HK-2 (cell line): Measurements from ENCODE around the gene CLDN24.
A peak's percentile ranks its signal among the peaks of the same experiment; 100 is the strongest.
"Not testable (repeated sequence)": the region's sequence is repeated elsewhere in the genome, so short reads cannot be mapped to it uniquely, and the experiment has no call there.

ENCODE experiments used
- DNase-seq: peaks from one replicate; pipeline ENCODE4 v3.0.0-alpha.2; 2018; ENCODE audit not compliant: unreplicated experiment

The CLDN24 gene

DNA sequence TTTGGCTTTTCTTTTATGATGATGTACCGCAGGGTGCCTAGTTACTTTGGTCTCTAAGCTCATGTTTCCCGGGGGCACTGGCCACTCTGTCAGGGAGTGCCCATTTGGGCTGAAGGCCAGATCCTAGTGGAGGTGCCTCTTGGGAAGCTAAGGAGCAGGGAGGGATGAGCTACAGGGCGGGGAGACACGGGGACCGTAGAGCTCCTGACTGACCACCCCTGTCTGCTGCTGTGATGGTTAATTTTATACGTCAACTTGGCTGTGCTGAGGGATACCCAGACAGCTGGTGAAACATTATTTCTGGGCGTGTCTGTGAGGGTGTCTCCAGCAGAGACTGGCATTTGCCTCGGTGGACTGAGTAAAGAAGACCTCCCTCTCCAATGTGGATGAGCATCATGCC, 24.9 kb upstream of the CLDN24 start:
- no peak for DNase-seq

DNA sequence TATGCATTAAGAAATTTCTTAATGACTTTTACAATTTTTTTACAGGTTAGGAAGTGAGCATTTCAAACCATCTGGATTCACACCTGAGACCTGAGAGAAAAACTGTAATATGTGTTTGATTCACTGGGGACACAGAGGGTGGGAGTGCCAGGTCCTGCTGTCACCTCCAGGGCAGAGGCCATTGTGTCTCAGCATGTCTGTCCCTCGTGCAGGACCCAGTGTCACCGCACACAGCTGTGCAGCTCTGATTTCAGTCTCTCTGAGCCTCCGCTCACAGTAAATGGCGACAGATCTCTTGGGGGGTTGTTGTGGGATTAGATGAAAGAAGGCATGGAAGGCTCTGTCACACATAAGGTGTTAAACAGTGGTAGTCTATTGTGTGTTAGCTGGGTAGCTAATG, 23.0 kb upstream of the CLDN24 start:
- DNase-seq: no peak

DNA sequence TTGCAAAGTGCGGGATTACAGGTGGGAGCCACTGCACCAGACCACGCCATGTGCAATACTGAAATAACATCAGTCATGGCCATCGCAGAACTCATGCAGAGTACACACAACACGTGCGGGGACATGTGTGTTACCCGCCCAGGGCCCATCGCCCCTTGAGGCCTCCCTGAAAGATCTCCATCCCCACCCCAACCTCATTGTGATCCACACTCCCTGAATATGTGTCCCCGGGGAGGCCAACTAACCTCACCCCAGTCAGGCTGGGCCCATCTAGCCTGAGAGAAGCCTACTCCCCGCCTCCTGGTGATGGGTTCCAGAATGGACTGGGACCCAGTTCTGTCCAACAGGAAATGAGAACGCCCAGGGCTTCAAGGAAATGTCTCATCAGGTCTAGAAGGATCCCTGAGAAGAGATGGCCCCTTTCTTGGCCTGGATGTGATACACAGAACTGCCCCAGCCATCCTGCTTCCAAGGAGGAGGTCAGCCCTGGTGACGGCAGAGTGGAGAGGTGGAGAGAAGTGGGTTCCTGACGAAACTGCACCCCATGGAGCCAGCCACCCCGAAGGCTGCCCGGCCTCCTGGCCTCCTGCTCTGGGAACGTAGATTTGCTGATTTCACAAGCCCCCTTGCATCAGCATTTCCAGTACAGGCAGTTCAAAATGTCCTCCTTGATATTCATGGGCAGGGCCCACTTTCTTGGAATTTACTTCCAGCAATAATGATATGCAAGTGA, 22.5 kb upstream of the CLDN24 start:
- DNase-seq: no peak

DNA sequence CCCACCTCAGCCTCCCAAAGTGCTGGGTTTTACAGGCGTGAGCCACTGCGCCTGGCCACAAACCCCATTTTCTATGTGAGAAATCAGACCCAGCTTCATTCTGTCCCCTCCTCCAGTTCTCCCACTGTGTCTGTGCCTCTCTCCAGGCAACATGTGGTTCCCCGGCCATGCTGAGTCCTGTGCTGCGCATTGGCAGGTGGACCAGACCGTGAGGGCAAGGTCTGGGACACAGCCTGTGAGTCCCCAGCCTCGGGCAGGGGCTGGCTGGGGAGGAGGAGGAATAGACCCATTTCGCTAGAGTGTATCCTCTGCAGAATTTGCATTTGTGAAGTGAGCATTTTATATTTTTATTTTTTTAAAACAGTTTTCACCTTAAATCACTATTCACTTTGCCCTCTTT, 21.5 kb upstream of the CLDN24 start:
- DNase-seq: no peak

DNA sequence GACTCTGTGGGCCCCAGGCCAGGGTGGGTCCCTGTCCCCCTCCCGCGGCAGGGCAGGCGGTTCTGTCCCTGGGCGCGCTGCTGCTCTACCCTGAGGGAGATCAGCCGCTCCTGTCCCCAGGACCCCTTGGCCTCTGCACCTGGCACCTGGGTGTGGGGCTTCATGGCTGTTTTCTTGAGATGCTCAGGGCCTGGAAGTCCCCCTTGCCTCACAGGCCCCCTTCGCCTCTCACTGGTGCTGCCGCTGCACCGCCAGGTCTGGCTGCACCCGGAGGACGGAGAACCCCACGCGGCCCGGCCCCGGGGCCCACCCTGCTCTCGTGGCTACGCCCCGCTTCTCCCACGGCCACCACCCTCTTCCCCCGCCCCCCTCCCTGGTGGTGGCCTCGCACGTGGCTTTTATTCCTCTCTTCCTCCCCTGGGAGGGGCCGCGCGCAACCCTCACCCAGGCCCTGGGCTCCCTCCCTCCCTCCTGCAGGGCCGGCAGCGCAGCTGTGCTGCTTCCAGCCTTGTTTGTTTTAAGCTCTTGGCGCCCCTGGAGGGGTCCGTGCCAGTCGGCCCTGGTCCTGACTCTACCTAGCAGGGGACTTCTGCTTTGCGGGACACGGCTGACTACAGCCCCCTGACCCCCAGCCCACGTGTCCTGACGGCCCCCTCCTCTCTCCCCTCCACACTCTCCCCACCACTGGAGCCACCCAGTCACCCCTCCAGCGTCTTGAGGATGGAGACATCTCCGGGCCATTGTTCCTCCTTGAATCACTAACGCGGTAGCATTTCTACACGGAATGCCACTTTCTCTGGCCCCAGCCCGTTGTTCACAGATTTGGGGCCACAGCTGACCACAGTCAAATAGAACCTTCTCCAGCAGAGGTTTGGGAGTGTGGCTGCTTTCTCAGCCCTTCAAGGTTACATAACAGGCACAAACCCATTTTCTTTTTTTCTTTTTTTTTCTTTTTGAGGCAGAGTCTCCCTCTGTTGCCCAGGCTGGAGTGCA, 20.6 kb upstream of the CLDN24 start:
- DNase-seq: no peak

DNA sequence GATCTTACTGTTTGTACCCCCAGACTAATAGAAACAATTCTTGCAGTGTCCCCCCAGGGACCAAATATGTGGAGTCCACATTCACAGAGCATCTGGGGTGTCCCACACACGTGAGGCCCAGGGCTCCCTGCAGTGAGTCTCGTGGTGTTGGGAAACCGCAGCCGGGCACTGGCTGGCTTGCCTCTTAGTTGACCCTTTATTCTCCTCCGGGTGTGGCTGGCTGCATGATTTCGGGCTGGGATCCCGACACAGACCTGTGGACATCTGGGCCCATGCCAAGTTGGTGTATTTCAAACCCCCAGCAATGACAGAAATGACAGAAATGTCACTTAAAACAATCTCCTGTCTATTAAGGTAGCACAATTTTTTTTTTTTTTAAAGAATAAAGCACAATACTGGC, 15.6 kb upstream of the CLDN24 start:
- no peak for DNase-seq

DNA sequence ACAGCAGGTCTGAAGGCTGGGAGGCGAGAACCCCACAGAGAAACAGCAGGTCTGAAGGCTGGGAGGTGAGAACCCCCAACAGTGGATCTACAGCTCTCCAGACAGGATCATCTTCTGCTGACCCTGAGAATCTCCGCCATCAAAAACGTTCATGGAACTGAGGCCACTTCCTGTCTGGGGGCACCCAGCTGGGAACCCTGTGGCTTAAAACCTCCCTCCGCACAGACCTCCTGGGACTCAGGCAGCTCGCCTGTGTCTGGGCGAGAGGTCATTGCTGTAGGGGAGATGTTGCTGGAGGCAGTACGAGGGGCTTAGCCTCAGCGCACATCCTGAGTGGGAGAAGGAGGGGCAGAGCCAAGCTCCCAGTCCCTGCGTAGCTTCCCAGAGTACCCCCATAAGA, 15.1 kb upstream of the CLDN24 start:
- DNase-seq: no peak

DNA sequence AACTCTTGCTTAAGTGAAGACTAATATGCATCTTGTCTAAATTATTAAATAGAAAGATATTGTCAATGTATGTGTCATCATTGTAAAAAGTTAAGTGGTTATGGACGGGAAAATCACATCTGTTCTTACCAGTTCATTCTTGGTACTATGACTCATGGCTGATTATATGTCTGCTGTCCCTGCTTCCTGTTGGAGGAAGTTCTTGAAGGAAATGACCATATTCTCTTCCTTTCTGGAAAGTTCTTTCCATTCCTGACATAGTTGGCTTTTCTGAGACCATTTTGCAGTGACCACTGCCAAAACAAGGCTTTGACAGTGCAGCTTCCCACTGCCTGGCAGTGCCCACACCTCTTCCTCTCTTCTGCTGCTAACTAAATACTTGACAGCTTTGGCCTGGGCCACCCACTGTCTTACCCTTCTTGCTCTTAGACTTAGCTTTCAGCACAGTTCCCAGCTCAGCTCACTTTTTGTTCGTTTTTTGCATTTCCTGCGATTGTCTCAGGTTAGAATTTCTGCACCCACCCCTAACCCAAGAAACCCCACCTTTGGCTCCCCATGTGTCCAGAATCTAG, 13.2 kb upstream of the CLDN24 start:
- DNase-seq: peak; percentile 21

DNA sequence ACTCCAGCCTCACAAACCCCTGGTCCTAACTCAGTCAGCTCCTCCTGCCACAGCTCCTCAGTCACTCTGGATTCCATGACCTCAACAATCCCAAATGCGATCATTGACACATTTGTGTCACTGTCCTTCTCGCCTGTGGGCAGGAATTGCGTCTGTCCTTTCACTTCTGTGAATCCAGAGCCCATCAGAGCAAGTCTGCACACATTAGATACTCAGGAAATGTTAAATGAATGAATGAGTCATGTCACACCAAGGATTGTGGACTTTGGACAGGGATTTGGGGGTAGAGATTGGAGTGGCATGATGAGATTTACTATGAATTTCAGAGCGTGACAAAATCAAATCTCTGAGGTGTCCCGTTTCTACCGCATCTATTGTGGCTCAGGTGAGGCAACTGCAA, 11.8 kb upstream of the CLDN24 start:
- no peak for DNase-seq

DNA sequence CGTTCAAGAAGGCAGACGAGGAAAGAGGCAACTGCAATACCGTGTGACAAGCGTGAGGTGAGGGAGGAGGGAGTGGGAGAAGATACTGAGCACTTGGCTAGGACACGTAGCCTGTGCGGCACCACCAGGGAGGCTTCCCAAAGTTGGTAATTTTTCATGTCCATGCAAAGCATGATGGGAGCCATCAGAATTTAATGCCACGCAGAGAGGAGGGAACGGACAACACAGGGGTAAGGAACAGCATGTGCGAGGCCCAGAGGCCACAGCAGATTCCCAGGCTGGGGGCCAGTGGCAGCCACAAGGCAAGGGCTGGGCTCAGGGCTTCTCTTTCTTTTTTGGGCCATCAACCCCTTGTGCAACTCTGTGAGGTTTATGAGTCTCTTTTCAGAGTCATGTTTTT, 11.0 kb upstream of the CLDN24 start:
- no peak for DNase-seq

DNA sequence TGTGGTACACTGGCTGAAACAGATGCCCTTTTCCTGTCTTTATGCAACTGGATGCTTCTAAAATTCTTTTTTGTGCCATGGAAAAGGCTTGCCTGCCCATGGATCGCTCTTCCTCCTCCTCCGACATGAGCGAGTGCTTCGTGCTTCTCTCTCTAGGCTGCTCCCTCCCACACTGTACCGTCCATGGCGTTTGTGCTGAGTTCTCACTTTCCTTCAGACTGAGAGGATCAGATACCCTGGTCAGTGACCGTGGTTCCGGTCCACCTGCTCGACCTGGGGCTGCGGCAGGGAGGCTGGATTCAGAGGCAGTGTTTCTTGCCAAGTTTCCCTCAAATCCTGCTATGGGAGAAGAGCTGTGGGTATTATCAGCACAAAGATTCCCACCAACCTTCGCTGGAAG, 10.2 kb upstream of the CLDN24 start:
- DNase-seq: no peak

DNA sequence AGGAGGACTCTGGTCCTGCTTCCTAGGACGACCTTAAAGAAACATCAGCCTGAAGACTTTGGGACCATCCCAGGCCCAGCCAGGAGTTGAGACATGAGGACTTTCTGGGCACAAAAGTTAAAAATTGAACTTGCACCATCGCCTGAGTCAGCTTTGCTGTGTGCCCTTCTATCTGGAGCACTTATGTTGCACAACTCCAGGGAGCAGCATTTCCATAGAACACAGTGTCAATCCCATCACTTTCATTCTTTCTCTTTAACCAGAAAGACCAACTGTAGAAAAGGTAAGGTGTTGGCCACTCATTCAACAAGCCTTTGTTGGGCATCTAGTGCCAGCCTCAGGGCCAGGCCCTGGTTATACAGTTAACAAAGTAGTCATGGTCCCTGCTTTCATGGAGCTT, 8.6 kb upstream of the CLDN24 start:
- no peak for DNase-seq

DNA sequence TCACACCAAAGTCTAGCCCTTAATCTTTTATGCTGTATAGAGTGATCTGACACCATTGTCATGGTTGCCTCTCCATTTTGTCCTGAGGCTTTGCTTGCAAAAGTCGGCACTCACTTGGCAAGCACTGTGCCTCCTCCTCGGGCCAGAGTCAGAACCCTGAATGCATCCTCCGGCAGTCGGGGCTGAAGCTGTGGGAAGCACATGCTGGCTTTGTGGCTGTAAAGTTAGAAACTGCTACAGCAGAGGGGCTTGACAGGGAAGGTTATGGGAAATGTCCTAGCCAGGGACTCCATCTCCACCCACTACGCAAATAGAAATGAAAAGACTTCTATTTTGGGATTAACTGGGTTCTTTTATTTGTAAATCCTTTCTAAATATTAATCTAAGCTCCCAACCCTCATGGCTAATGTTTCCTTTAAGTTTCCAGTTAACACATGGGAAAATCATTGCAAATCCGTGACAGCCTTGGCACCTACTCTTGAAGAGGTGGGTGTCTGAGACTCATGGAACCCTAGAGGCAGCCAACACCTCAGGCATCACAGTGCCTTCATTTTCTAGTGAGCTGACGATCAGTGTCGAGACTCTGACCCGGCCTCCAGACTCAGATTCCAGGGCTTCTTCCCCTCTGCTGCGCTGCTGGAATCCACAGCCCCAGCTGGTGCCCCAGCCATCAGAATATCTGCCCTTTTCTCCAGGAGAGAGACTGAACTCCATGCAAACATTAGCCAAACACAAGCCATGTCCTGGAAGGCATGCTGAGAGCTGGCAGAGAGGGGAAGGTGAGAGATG, 7.9 kb upstream of the CLDN24 start:
- DNase-seq: no peak

DNA sequence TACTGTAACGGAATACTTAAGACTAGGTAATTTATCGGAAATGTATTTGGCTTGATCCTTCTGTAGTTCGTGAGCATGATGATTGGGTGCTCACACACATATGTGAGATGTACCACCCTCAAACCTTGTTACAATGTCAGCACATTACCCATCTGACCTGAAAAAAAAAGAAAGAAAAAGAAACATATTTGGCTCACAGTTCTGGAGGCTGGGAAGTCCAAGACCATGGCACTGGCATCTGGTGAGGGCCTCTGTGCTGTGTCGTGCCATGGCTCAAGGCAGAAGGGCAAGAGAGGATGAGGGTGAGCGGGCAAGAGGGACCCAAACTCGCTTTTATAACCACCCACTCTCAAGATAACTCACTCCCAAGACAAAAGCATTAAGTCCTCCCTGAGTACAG, 7.0 kb upstream of the CLDN24 start:
- no peak for DNase-seq

DNA sequence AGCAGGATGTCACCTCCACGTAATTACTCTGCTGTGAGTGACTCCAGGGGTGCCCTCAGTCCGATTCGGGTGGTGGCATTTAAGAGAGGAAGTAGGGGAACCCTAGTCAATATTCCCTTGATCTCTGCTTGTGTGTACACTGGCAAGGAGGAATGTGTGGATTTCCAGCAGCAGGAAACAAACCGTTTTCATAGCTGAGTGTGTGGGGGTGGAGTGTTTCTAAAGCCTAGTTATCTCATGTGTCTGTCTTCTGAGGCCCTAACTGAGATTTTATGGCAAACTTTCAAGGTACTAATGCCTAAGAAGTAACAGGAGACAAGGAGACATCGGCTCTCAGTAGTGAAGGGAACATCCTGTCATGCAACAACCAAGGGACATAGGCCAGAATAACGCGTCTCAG, 6.6 kb upstream of the CLDN24 start:
- no peak for DNase-seq

DNA sequence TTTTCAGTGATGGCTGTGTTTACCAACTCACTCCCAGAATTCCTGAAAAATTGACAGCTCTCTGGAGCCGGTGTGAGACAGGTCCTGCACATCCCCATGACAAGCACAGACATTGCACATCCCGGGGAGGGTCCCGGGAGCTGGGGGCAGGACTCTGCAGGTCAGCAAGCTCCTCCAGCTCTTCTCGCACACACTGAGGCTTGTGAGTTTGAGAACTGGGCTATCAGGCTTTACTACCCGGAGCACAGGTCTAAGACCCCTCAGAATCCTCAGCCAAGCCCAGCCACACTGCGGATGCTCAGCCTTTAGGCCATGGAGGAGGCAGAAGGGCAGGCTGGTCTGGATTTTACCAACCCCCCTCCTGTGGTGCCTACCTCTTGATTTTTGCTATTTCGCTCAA, 5.6 kb upstream of the CLDN24 start:
- DNase-seq: no peak

DNA sequence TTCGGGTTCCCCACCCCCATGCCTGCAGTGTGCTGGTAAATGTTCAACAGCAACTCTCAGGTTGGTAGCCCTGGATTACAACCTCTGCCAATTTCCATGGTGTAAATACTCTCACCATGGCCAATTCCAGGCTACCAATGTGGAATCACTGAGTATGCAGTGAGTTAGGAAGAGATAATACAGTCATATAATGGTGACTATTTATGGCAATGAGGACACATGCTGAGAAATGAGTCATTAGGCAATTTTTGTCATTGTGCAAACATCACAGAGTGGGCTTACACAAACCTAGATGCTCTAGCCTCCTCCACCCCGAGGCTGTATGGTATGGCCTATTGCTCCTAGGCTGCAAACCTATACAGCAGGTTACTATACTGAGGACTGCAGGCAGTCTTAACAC, 4.6 kb upstream of the CLDN24 start:
- DNase-seq: no peak

DNA sequence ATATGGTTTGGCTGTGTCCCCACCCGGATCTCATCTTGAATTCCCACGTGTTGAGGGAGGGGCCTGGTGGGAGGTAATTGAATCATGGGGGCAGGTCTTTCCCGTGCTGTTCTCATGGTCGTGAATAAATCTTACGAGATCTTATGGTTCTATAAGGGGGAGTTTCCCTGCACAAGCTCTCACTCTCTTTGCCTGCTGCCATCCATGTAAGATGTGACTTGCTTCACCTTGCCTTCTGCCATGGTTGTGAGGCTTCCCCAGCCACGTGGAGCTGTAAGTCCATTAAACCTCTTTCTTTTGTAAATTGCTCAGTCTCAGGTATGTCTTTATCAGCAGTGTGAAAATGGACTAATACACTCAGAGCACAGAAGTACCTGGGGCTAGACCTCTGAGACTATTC, 4.2 kb upstream of the CLDN24 start:
- not testable (repeated sequence) for DNase-seq

DNA sequence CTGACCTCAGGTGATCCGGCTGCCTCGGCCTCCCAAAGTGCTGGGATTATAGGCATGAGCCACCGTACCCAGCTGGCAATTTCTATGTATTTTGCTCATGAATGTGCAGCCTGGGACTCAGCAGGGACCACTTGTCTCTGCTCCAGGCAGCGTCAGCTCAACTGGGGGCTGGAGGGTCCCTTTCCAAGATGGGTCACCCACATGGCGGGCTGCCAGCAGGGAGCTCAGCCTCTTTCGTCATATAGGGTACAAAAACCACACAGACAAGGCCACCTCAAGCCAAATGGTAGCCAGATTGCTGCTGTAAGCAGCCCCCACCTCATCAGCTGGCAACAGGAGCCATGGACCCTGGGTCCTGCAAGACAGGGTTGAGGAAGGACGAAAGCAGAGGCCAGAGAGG, 2.4 kb upstream of the CLDN24 start:
- DNase-seq: no peak

DNA sequence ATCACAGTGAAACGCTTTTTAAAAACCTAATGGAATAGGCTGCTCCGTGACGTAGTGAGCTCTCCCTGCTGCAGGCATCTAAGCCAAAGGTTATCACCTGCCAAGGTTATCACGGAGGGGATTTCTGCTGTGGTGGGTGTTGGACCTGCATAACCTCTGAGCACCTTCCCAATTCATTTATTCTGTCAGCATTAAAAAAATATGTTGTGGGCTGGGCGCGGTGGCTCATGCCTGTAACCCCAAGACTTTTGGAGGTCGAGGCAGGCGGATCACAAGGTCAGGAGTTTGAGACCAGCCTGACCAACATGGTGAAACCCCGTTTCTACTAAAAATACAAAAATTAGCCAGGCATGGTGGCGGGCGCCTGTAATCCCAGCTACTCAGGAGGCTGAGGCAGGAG, 1.8 kb upstream of the CLDN24 start:
- DNase-seq: not testable (repeated sequence)

DNA sequence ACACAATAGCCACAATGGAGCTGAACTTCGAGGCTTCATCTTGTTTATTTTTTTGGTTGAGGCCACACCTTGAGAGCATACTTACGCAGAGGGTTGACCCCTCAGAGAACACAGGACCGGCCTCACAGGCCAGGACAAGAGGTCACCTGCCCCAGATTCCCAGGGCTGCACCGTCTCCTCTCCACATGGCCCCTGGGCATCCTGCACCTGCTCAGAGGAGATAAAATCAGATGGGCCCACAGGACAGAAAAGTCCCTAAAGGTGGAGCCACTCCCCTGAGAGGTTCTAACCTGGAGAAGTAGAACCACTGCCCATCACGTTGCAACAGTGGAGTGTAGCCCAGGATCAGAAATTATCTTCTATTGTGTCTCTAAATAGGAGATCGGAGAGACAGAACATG, 1.1 kb upstream of the CLDN24 start:
- no peak for DNase-seq

DNA sequence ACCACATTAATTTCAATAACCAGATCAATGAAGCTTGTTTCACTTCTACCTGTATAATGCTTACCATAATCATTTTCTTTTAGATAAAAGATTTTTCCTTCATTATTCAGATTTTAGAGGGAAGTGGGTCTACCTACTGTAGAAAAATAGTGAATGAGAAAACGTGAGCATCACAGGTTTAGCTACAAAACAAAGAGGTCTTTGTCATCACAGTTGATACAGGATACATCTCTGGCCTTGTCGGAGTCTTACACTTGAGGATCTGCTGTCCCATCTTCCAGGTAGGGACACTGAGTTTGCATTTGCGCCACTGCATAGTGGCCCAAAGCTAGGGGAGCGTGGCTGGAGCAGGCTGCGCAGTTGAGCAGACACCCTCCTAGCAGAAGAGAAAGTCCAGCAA, 710 bp downstream of the CLDN24 start:
- no peak for DNase-seq
